Measurements from ENCODE around the gene NPAS2. TPM values are rescaled to one million over a fixed set of nuclear protein-coding genes. Genes with fewer than 3 reads are reported as not detected.
A peak's percentile ranks its signal among the peaks of the same experiment; 100 is the strongest.

NPAS2 gene
- total and polyA plus RNA-seq, 2 of the 8 experiments (the other 6 are each of a cell fraction or from before 2014, with no cell fraction given), result 1.8 to 1.9 TPM

DNA sequence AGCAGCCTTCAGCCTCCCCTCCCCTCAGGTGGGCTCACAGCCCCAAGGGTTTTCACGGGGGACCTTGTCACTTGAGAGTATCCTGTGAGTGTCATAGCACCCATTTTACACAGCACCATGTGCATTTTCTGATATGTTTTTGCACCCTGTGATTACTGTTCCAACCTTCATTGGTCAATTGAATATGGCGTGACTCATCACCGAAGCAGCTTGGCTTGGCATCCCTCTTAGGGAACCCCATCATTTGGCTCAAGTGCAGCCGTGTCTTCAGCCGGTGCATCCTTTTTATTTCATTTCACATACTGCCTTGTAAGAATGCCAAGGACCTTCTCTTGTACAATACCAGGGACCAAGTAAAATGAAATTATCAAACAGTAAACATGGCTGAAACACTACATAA lies 57.6 kb downstream of the NPAS2 start:
- no peak overlapping the region for H2BK12ac ChIP-seq (ENCODE audit: low read depth, low read length)
- no peaks in the 10 kb centered on the region for H3K36me3 ChIP-seq (ENCODE audit: control insufficient read depth in 2 of 4, insufficient read depth in 4 of 4, low read length in 3 of 4)
- no peak overlapping the region for H3K4me2 ChIP-seq (ENCODE audit: insufficient read depth in 1 of 2, low read depth in 2 of 2, low read length in 2 of 2)
- H3K4ac ChIP-seq (replicated peaks; ENCODE audit: insufficient read length, low read depth, low read length), result no peak overlapping the region
- peaks cover 0 to 7% (median under 1%) of the 10 kb centered on the region in 4 experiments; a peak in 5 of 7 replicates for H3K4me1 ChIP-seq (replicated peaks in 1 of 4; ENCODE audit: control insufficient read depth in 3 of 4, insufficient read depth in 4 of 4, low read length in 3 of 4)
- 77% methylated on average over 5 of the region's 5 CpGs; no CpG with 5 or more reads in 1 of the 2 experiments for WGBS, 2 experiments (ENCODE audit: extremely low coverage in 1 of 2, insufficient coverage in 1 of 2, insufficient read length in 1 of 2, insufficient replicate concordance in 2 of 2, low coverage in 1 of 2, low lambda C conversion rate in 2 of 2, missing lambda C conversion rate in 1 of 2)
- no peak overlapping the region for H3K18ac ChIP-seq (ENCODE audit: extremely low read depth, low read length)
- DNase-seq (ENCODE audit: low read depth in 1 of 2, low spot score in 2 of 2) (no peak), FAIRE-seq (no peak)
- POLR2A ChIA-PET (ENCODE audit: partially characterized antibody), result interaction anchor here (2.2 kb wide), 1 partner anchor 125 kb away, joined by 6 read pairs; the partner anchor contains the start of gene RPL31
- H2AFZ ChIP-seq (ENCODE audit: low read length), result no peak overlapping the region
- no peak overlapping the region for H4K5ac ChIP-seq (ENCODE audit: insufficient read length, low read depth, low read length)
- no peaks in the 10 kb centered on the region for H3K9me3 ChIP-seq (ENCODE audit: insufficient read depth in 2 of 2, low read depth in 1 of 2, low read length in 1 of 2)
- no peaks in the 10 kb centered on the region for H4K20me1 ChIP-seq (replicated peaks in 1 of 2; ENCODE audit: control insufficient read depth in 1 of 2, insufficient read depth in 2 of 2, low read length in 2 of 2)
- H3K14ac ChIP-seq (ENCODE audit: insufficient read length), result no peak overlapping the region
- no peak overlapping the region for H3K4me3 ChIP-seq (ENCODE audit: extremely low read depth in 1 of 4, insufficient read depth in 2 of 4, low read depth in 3 of 4, low read length in 4 of 4)
- H3K56ac ChIP-seq (replicated peaks; ENCODE audit: insufficient read length, low read depth, low read length), result no peak overlapping the region
- CTCF ChIA-PET (ENCODE audit: partially characterized antibody), result interaction anchor here (0.6 to 4.1 kb wide), 4 partner anchors 10 to 271 kb away, joined by 3 to 21 read pairs (median 4); no protein-coding TSS in a partner anchor
- H3K79me2 ChIP-seq (ENCODE audit: control insufficient read depth in 1 of 2, insufficient read depth in 2 of 2, low read length in 2 of 2), result no peaks in the 10 kb centered on the region
- no peak overlapping the region for H2BK120ac ChIP-seq (replicated peaks; ENCODE audit: low read depth, low read length)
- H2BK15ac ChIP-seq (ENCODE audit: low read length), result 0 out of 2 replicates have a peak overlapping the region, but pooled peaks have one; percentile 16
- H3K23me2 ChIP-seq (ENCODE audit: low read depth, low read length), result no peaks in the 10 kb centered on the region
- H2AK5ac ChIP-seq (ENCODE audit: low read depth, low read length), result no peak overlapping the region
- H3K9ac ChIP-seq (replicated peaks in 1 of 4; ENCODE audit: extremely low read depth in 1 of 4, low read depth in 3 of 4, low read length in 3 of 4), result no peak overlapping the region
- no peak overlapping the region for H3K23ac ChIP-seq (ENCODE audit: insufficient read length)
- H2BK5ac ChIP-seq (ENCODE audit: low read depth, low read length), result no peak overlapping the region; the same call in 1 of the 2 replicates
- no peak overlapping the region for H4K8ac ChIP-seq (ENCODE audit: extremely low read depth, insufficient read depth, low read length)
- no peak overlapping the region for H4K91ac ChIP-seq (replicated peaks; ENCODE audit: insufficient read length, low read length)
- no peak overlapping the region for H3K27ac ChIP-seq (ENCODE audit: low read depth, low read length)
- no peaks in the 10 kb centered on the region for H3K79me1 ChIP-seq (ENCODE audit: low read depth, low read length)
- H3K27me3 ChIP-seq (replicated peaks in 1 of 4; ENCODE audit: control insufficient read depth in 3 of 4, extremely low read depth in 1 of 4, insufficient read depth in 3 of 4, low read length in 3 of 4), result no peaks in the 10 kb centered on the region; a peak in 1 of 7 replicates
- H2BK20ac ChIP-seq (ENCODE audit: low read length), result no peak overlapping the region
- TF ChIP-seq CHD1 (IDR thresholded peaks at IDR 0.05; ENCODE audit: low read depth, low read length) (no peak), CBX5 (IDR thresholded peaks at IDR 0.05; ENCODE audit: low read depth, low read length) (no peak), EZH2 (IDR thresholded peaks at IDR 0.05; ENCODE audit: low read depth, low read length, severe bottlenecking) (no peak), JUN (IDR thresholded peaks at IDR 0.05; ENCODE audit: low read depth, low read length) (no peak)

Measured in H1 (cell line).